ENCODE data around the gene UROS. TPM values are rescaled to one million over a fixed set of nuclear protein-coding genes. Genes with fewer than 3 reads are reported as not detected.

UROS gene
- total and polyA plus RNA-seq, 10 of the 15 experiments (the other 5 are each of a cell fraction or from before 2014, with no cell fraction given): 4.3 to 112 (median 64.5) TPM

GRCh38 chr10:125838802-125839575 is 15.9 kb upstream of the UROS start:
- DNase-seq (ENCODE audit: low read depth, low spot score) (no peak), ATAC-seq (no peak), FAIRE-seq (no peak)
- WGBS (ENCODE audit: insufficient coverage, insufficient replicate concordance, low lambda C conversion rate, missing lambda C conversion rate): 90% methylated on average over 9 of the region's 9 CpGs
- TF ChIP-seq PML (IDR thresholded peaks at IDR 0.05; ENCODE audit: low read length): no peak
- no peak for TF ChIP-seq NR2C2 (IDR thresholded peaks at IDR 0.05; ENCODE audit: borderline replicate concordance, control insufficient read depth, insufficient read length, low read depth)
- no peak for TF ChIP-seq MEF2B (IDR thresholded peaks at IDR 0.05; ENCODE audit: partially characterized antibody, poor library complexity, severe bottlenecking)
- TF ChIP-seq CBFB (IDR thresholded peaks at IDR 0.05; ENCODE audit: low read depth): no peak
- no peak for TF ChIP-seq SMAD5 (IDR thresholded peaks at IDR 0.05; ENCODE audit: low read depth)
- no peak for TF ChIP-seq ZNF24 (IDR thresholded peaks at IDR 0.05)
- no peak for TF ChIP-seq NRF1 (conservative IDR thresholded peaks at IDR 0.05; ENCODE audit: low read depth, low read length)
- no peak for TF ChIP-seq STAT3 (IDR thresholded peaks at IDR 0.05; ENCODE audit: low read depth, low read length)
- no peak for TF ChIP-seq ATF2 (IDR thresholded peaks at IDR 0.05; ENCODE audit: low read length)
- TF ChIP-seq, protein P1, sequence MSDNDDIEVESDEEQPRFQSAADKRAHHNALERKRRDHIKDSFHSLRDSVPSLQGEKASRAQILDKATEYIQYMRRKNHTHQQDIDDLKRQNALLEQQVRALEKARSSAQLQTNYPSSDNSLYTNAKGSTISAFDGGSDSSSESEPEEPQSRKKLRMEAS (IDR thresholded peaks at IDR 0.05; ENCODE audit: low read depth, low read length): no peak
- TF ChIP-seq ETV6 (conservative IDR thresholded peaks at IDR 0.05 in 1 of 2, IDR thresholded peaks at IDR 0.05 in 1 of 2; ENCODE audit: borderline replicate concordance in 1 of 2, low read depth in 1 of 2): no peak
- no peak for TF ChIP-seq HCFC1 (IDR thresholded peaks at IDR 0.05; ENCODE audit: low read length)
- TF ChIP-seq, protein P2, sequence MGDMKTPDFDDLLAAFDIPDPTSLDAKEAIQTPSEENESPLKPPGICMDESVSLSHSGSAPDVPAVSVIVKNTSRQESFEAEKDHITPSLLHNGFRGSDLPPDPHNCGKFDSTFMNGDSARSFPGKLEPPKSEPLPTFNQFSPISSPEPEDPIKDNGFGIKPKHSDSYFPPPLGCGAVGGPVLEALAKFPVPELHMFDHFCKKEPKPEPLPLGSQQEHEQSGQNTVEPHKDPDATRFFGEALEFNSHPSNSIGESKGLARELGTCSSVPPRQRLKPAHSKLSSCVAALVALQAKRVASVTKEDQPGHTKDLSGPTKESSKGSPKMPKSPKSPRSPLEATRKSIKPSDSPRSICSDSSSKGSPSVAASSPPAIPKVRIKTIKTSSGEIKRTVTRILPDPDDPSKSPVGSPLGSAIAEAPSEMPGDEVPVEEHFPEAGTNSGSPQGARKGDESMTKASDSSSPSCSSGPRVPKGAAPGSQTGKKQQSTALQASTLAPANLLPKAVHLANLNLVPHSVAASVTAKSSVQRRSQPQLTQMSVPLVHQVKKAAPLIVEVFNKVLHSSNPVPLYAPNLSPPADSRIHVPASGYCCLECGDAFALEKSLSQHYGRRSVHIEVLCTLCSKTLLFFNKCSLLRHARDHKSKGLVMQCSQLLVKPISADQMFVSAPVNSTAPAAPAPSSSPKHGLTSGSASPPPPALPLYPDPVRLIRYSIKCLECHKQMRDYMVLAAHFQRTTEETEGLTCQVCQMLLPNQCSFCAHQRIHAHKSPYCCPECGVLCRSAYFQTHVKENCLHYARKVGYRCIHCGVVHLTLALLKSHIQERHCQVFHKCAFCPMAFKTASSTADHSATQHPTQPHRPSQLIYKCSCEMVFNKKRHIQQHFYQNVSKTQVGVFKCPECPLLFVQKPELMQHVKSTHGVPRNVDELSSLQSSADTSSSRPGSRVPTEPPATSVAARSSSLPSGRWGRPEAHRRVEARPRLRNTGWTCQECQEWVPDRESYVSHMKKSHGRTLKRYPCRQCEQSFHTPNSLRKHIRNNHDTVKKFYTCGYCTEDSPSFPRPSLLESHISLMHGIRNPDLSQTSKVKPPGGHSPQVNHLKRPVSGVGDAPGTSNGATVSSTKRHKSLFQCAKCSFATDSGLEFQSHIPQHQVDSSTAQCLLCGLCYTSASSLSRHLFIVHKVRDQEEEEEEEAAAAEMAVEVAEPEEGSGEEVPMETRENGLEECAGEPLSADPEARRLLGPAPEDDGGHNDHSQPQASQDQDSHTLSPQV (IDR thresholded peaks at IDR 0.05): no peak
- no peak for TF ChIP-seq HDAC6 (IDR thresholded peaks at IDR 0.05; ENCODE audit: unreplicated experiment)
- no peak for TF ChIP-seq TCF12 (IDR thresholded peaks at IDR 0.05; ENCODE audit: low read depth, low read length)
- TF ChIP-seq ATF7 (IDR thresholded peaks at IDR 0.05; ENCODE audit: low read depth): no peak
- TF ChIP-seq JUNB (IDR thresholded peaks at IDR 0.05): no peak
- TF ChIP-seq IKZF1 (conservative IDR thresholded peaks at IDR 0.05): no peak
- no peak for TF ChIP-seq CBX5 (IDR thresholded peaks at IDR 0.05; ENCODE audit: low read depth)
- TF ChIP-seq ZZZ3 (IDR thresholded peaks at IDR 0.05; ENCODE audit: control insufficient read depth, insufficient read length, low read depth): no peak
- Histone ChIP-seq H2AFZ (ENCODE audit: control insufficient read depth, low read depth, low read length) (no peak overlapping the region), H3K4me3 (no peak overlapping the region), H3K9me3 (replicated peaks; ENCODE audit: control insufficient read depth, insufficient read depth, low read length) (no peaks in the 10 kb centered on the region), H3K79me2 (ENCODE audit: control insufficient read depth, insufficient read depth, low read length) (no peaks in the 10 kb centered on the region), H3K36me3 (ENCODE audit: control insufficient read depth in 2 of 2, insufficient read depth in 2 of 2, low read length in 1 of 2) (peaks cover 2 to 28% of the 10 kb centered on the region in 2 experiments), H3K27ac (ENCODE audit: control insufficient read depth, insufficient read depth) (no peak overlapping the region), H3K4me2 (ENCODE audit: control insufficient read depth, insufficient read depth) (no peak overlapping the region), H3K9ac (ENCODE audit: control insufficient read depth, insufficient read depth, low read length) (no peak overlapping the region), H3K4me1 (ENCODE audit: control insufficient read depth, insufficient read depth, low read length) (no peaks in the 10 kb centered on the region), H4K20me1 (ENCODE audit: control insufficient read depth, insufficient read depth) (no peaks in the 10 kb centered on the region), H3K27me3 (replicated peaks in 1 of 2; ENCODE audit: control insufficient read depth in 2 of 2, insufficient read depth in 2 of 2, low read length in 1 of 2) (no peaks in the 10 kb centered on the region)
- BruUV-seq (replicated peaks): no TSS peak
- in situ Hi-C loops (cut with MboI) (no loop called here), intact Hi-C loops (cut with micrococcal nuclease; ENCODE audit: unreplicated experiment) (no loop called here)
- ChIA-PET SMC1A (ENCODE audit: uncharacterized antibody, unreplicated experiment) (interaction anchor here (0.6 to 0.8 kb wide), 2 partner anchors 12 to 113 kb away, joined by 3 read pairs; no protein-coding TSS in a partner anchor), POLR2A (no interaction called here), CTCF (interaction anchor here (1.6 kb wide), 1 partner anchor 30 kb away, joined by 4 read pairs; no protein-coding TSS in a partner anchor), RAD21 (ENCODE audit: unreplicated experiment) (no interaction called here)

Measured in GM12878 (cell line).